Type B pancreatic cell (in vitro differentiated cells): ENCODE results near the gene HP1BP3. TPM values are rescaled to one million over a fixed set of nuclear protein-coding genes. Genes with fewer than 3 reads are reported as not detected.

Source experiments
- DNase-seq: peaks from one replicate; pipeline ENCODE4 v3.0.0; 2021; ENCODE audit warnings: mixed read lengths; ENCODE audit not compliant: unreplicated experiment; ENCODE audit errors: extremely low spot score
- H3K27ac Mint-ChIP-seq: 2 replicates; pipeline ENCODE4 v1.8.0; 2021; ENCODE audit warnings: mild to moderate bottlenecking, mixed read lengths
- H3K27me3 Mint-ChIP-seq: 2 replicates; pipeline ENCODE4 v1.8.0; 2021; ENCODE audit warnings: mixed read lengths
- H3K36me3 Mint-ChIP-seq: 2 replicates; pipeline ENCODE4 v1.8.0; 2021; ENCODE audit warnings: mixed read lengths
- H3K4me1 Mint-ChIP-seq: one replicate; pipeline ENCODE4 v1.8.0; 2021; ENCODE audit warnings: mixed read lengths; ENCODE audit not compliant: unreplicated experiment
- H3K4me3 Mint-ChIP-seq: 2 replicates; pipeline ENCODE4 v1.8.0; 2021; ENCODE audit warnings: mild to moderate bottlenecking, mixed read lengths
- H3K9me3 Mint-ChIP-seq: 2 replicates; pipeline ENCODE4 v1.8.0; 2021; ENCODE audit warnings: mixed read lengths
- CTCF ChIP-seq: fragments of 200-600 bp; sonication (generic); conservative IDR thresholded peaks from 2 replicates; pipeline ENCODE4 v1.5.0; 2021; ENCODE audit warnings: antibody characterized with exemption, mild to moderate bottlenecking
- total RNA-seq: library from RNA; stranded (reverse); gene quantifications from 2 replicates; pipeline ENCODE4 v1.2.1, GENCODE V29; 2021; ENCODE audit warnings: low replicate concordance

HP1BP3 gene
- total RNA-seq, 1 donor from 2014 or later: 326 TPM

- Mint-ChIP-seq H3K36me3 (peaks cover 31% of the 10 kb centered on the region), H3K27me3 (no peaks in the 10 kb centered on the region), H3K4me3 (no peak overlapping the region), H3K27ac (no peak overlapping the region), H3K4me1 (no peaks in the 10 kb centered on the region), H3K9me3 (no peaks in the 10 kb centered on the region)
- no peak for DNase-seq
- TF ChIP-seq CTCF: no peak
Measured at GRCh38 chr1:20829946-20830345, 42.8 kb upstream of the HP1BP3 start.

GRCh38 chr1:20829531-20829930 lies 42.4 kb upstream of the HP1BP3 start:
- Mint-ChIP-seq H3K27ac (no peak overlapping the region), H3K4me1 (no peaks in the 10 kb centered on the region), H3K9me3 (no peaks in the 10 kb centered on the region), H3K27me3 (no peaks in the 10 kb centered on the region), H3K36me3 (peaks cover 27% of the 10 kb centered on the region), H3K4me3 (no peak overlapping the region)
- no peak for DNase-seq
- TF ChIP-seq CTCF: no peak

- no peak for DNase-seq
- peaks cover 41% of the 10 kb centered on the region for H3K36me3 Mint-ChIP-seq
- H3K9me3 Mint-ChIP-seq: no peaks in the 10 kb centered on the region
- no peaks in the 10 kb centered on the region for H3K4me1 Mint-ChIP-seq
- H3K27me3 Mint-ChIP-seq: no peaks in the 10 kb centered on the region
- H3K4me3 Mint-ChIP-seq: no peak overlapping the region
- H3K27ac Mint-ChIP-seq: no peak overlapping the region
- TF ChIP-seq CTCF: no peak
Measured at GRCh38 chr1:20823845-20824244, 36.7 kb upstream of the HP1BP3 start.

DNA sequence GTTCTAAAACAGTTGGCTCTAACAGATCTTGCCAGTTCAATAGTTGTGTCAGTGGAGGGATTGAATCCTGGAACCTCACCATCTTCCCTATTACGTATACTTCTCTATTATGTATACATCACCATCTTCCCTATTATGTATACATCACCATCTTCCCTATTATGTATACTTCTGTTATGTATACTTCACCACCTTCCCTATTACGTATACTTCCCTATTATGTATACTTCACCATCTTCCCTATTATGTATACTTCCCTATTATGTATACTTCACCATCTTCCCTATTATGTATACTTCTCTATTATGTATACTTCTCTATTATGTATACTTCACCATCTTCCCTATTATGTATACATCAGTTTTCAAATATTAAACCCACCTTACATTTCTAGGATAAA lies 34.4 kb upstream of the HP1BP3 start:
- Mint-ChIP-seq H3K9me3 (no peaks in the 10 kb centered on the region), H3K4me1 (no peaks in the 10 kb centered on the region), H3K4me3 (no peak overlapping the region), H3K36me3 (peaks cover 39% of the 10 kb centered on the region), H3K27ac (no peak overlapping the region), H3K27me3 (no peaks in the 10 kb centered on the region)
- no peak for DNase-seq
- TF ChIP-seq CTCF: no peak

- H3K9me3 Mint-ChIP-seq: no peaks in the 10 kb centered on the region
Measured at GRCh38 chr1:20819818-20820217, 32.7 kb upstream of the HP1BP3 start.

More at GRCh38 chr1:20819818-20820217, 32.7 kb upstream of the HP1BP3 start:
- Mint-ChIP-seq H3K4me1 (no peaks in the 10 kb centered on the region), H3K27ac (no peak overlapping the region), H3K36me3 (peaks cover 34% of the 10 kb centered on the region), H3K27me3 (no peaks in the 10 kb centered on the region), H3K4me3 (no peak overlapping the region)
- no peak for DNase-seq
- TF ChIP-seq CTCF: no peak
